CD4-positive, alpha-beta T cell treated with Interleukin-21 for 1 hour (primary cell): ENCODE results near the gene HOXA2.

Source experiments
- DNase-seq: peaks from one replicate; pipeline ENCODE4 v3.0.0-alpha.2; 2020

Gene HOXA2

GRCh38 chr7:27097686-27098577, 4.6 kb downstream of the HOXA2 start:
- no peak for DNase-seq

GRCh38 chr7:27096768-27097514, 5.5 kb downstream of the HOXA2 start:
- DNase-seq: peak; percentile 7

GRCh38 chr7:27095897-27096767, 6.4 kb downstream of the HOXA2 start, which contains the start of gene HOXA1:
TSS of gene HOXA1 (minus strand) at chr7:27096000. CDS start at chr7:27095912, 88 bp downstream.
- DNase-seq: peak; percentile 85

GRCh38 chr7:27095050-27095896, 7.2 kb downstream of the HOXA2 start:
- peak; percentile 35 for DNase-seq

- no peak for DNase-seq
These were observed 8.0 kb downstream of the HOXA2 start for GRCh38 chr7:27094304-27095049.

- DNase-seq: no peak
These were observed 9.1 kb downstream of the HOXA2 start for GRCh38 chr7:27093184-27093895.

GRCh38 chr7:27092819-27093110, 9.7 kb downstream of the HOXA2 start:
- no peak for DNase-seq

GRCh38 chr7:27091941-27092818, 10.3 kb downstream of the HOXA2 start:
- DNase-seq: no peak

- DNase-seq: no peak
These were observed 11.4 kb downstream of the HOXA2 start for GRCh38 chr7:27091105-27091504.

- DNase-seq: no peak
These were observed 14.2 kb downstream of the HOXA2 start for GRCh38 chr7:27088002-27088922.

GRCh38 chr7:27083646-27084045, 18.8 kb downstream of the HOXA2 start:
- no peak for DNase-seq

GRCh38 chr7:27082171-27082570, 20.3 kb downstream of the HOXA2 start:
- DNase-seq: no peak

- no peak for DNase-seq
These were observed 21.5 kb downstream of the HOXA2 start for GRCh38 chr7:27080844-27081436.

- no peak for DNase-seq
These were observed 23.1 kb downstream of the HOXA2 start for GRCh38 chr7:27079234-27079975.

GRCh38 chr7:27078616-27079233, 23.8 kb downstream of the HOXA2 start:
- no peak for DNase-seq

GRCh38 chr7:27073076-27073475, 29.4 kb downstream of the HOXA2 start:
- DNase-seq: no peak
